ENCODE results near the gene CD276.

DNA sequence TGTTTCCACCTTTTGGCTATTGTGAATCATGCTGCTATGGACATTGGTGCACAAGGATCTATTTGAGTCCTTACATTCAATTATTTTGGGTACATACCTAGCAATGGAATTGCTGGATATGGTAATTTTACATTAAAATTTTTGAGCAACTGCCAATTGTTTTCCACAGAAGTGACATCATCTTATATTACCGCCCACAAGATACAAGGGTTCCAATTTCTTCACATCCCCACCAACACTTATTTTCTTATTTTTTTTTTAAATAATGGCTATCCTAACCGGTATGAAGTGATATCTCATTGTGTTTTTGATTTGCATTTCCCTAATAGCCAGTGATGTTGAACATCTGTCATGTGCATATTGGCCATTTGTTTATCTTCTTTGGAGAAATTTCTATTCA, 28.5 kb upstream of the CD276 start:
- TF ChIP-seq, protein P1, sequence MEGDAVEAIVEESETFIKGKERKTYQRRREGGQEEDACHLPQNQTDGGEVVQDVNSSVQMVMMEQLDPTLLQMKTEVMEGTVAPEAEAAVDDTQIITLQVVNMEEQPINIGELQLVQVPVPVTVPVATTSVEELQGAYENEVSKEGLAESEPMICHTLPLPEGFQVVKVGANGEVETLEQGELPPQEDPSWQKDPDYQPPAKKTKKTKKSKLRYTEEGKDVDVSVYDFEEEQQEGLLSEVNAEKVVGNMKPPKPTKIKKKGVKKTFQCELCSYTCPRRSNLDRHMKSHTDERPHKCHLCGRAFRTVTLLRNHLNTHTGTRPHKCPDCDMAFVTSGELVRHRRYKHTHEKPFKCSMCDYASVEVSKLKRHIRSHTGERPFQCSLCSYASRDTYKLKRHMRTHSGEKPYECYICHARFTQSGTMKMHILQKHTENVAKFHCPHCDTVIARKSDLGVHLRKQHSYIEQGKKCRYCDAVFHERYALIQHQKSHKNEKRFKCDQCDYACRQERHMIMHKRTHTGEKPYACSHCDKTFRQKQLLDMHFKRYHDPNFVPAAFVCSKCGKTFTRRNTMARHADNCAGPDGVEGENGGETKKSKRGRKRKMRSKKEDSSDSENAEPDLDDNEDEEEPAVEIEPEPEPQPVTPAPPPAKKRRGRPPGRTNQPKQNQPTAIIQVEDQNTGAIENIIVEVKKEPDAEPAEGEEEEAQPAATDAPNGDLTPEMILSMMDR (IDR thresholded peaks at IDR 0.05), result no peak
- no peak for TF ChIP-seq POLR2A (IDR thresholded peaks at IDR 0.05)
